ENCODE measurements around the gene CRIP1. TPM values are rescaled to one million over a fixed set of nuclear protein-coding genes. Genes with fewer than 3 reads are reported as not detected.

CRIP1 gene
- polyA plus RNA-seq, 1 experiment, result 0.74 TPM

GRCh38 chr14:105497671-105498429 is 11.2 kb downstream of the CRIP1 start:
- H3K27me3 ChIP-seq (ENCODE audit: control insufficient read depth, insufficient read depth, low read length), result no peaks in the 10 kb centered on the region
- ChIA-PET CTCF (no interaction called here), POLR2A (no interaction called here)
- no peaks in the 10 kb centered on the region; the same call in 1 of the 2 replicates for H3K9me3 ChIP-seq (ENCODE audit: control insufficient read depth, insufficient read depth, low read length)
- no peak for DNase-seq (ENCODE audit: low read depth, low spot score)
- no peak for TF ChIP-seq CTCF (IDR thresholded peaks at IDR 0.05; ENCODE audit: low read depth, low read length)
- no peak overlapping the region for H3K4me3 ChIP-seq (ENCODE audit: low read depth, low read length)
- no peak overlapping the region for H3K27ac ChIP-seq (ENCODE audit: low read depth, low read length)

GRCh38 chr14:105498430-105499255 is 12.0 kb downstream of the CRIP1 start:
- no peak overlapping the region for H3K4me3 ChIP-seq (ENCODE audit: low read depth, low read length)
- CTCF ChIA-PET, result no interaction called here
- H3K27me3 ChIP-seq (ENCODE audit: control insufficient read depth, insufficient read depth, low read length), result no peaks in the 10 kb centered on the region
- H3K27ac ChIP-seq (ENCODE audit: low read depth, low read length), result no peak overlapping the region
- no peaks in the 10 kb centered on the region; the same call in 1 of the 2 replicates for H3K9me3 ChIP-seq (ENCODE audit: control insufficient read depth, insufficient read depth, low read length)
- no peak for DNase-seq (ENCODE audit: low read depth, low spot score)
- POLR2A ChIA-PET, result no interaction called here
- no peak for TF ChIP-seq CTCF (IDR thresholded peaks at IDR 0.05; ENCODE audit: low read depth, low read length)

- no peak for TF ChIP-seq CTCF (IDR thresholded peaks at IDR 0.05; ENCODE audit: low read depth, low read length)
- Histone ChIP-seq H3K4me3 (ENCODE audit: low read depth, low read length) (no peak overlapping the region), H3K27me3 (ENCODE audit: control insufficient read depth, insufficient read depth, low read length) (no peaks in the 10 kb centered on the region), H3K9me3 (ENCODE audit: control insufficient read depth, insufficient read depth, low read length) (no peaks in the 10 kb centered on the region; the same call in 1 of the 2 replicates), H3K27ac (ENCODE audit: low read depth, low read length) (no peak overlapping the region)
- no peak for DNase-seq (ENCODE audit: low read depth, low spot score)
- POLR2A ChIA-PET, result no interaction called here
- CTCF ChIA-PET, result no interaction called here
Measured at GRCh38 chr14:105499256-105500035, 12.8 kb downstream of the CRIP1 start.

GRCh38 chr14:105500036-105500725 is 13.5 kb downstream of the CRIP1 start:
- no peak for TF ChIP-seq CTCF (IDR thresholded peaks at IDR 0.05; ENCODE audit: low read depth, low read length)
- Histone ChIP-seq H3K4me3 (ENCODE audit: low read depth, low read length) (no peak overlapping the region), H3K27me3 (ENCODE audit: control insufficient read depth, insufficient read depth, low read length) (no peaks in the 10 kb centered on the region), H3K9me3 (ENCODE audit: control insufficient read depth, insufficient read depth, low read length) (no peaks in the 10 kb centered on the region; the same call in 1 of the 2 replicates), H3K27ac (ENCODE audit: low read depth, low read length) (no peak overlapping the region)
- ChIA-PET CTCF (no interaction called here), POLR2A (interaction anchor here (0.6 kb wide), 1 partner anchor 33 kb away, joined by 3 read pairs; no protein-coding TSS in a partner anchor)
- DNase-seq (ENCODE audit: low read depth, low spot score), result no peak
